ENCODE measurements around the gene FAM131B. TPM values are rescaled to one million over a fixed set of nuclear protein-coding genes. Genes with fewer than 3 reads are reported as not detected.

Gene FAM131B
- total and polyA plus RNA-seq, 9 donors = 0.29 to 0.99 (median 0.79) TPM

DNA sequence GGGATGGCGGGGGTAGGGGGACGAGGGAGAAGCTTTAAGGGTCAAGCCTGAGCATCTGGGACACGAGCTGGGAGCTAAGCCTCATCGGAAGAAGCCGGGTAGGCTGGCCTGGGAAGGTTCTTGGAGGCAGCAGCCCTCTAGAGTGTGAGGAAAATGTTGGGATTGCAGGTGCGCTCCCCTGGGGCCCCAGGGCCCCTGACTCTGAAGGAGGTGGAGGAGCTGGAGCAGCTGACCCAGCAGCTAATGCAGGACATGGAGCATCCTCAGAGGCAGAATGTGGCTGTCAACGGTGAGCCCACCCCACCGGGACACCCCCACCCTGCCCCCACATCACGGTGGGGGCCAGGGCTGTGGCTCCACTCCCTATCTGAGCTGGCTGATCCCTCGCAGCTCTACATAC lies 25.5 kb upstream of the FAM131B start:
- WGBS, 3 donors = 73 to 76% (median 76%) methylated on average over 10 of the region's 10 CpGs
- Histone ChIP-seq H3K4me3 (no peak overlapping the region), H3K27ac (no peak overlapping the region), H3K36me3 (no peaks in the 10 kb centered on the region), H3K27me3 (no peaks in the 10 kb centered on the region), H3K9me3 (no peaks in the 10 kb centered on the region), H3K4me1 (ENCODE audit: insufficient read depth) (peaks cover 40% of the 10 kb centered on the region)
- no peak for DNase-seq
- TF ChIP-seq, protein P1, sequence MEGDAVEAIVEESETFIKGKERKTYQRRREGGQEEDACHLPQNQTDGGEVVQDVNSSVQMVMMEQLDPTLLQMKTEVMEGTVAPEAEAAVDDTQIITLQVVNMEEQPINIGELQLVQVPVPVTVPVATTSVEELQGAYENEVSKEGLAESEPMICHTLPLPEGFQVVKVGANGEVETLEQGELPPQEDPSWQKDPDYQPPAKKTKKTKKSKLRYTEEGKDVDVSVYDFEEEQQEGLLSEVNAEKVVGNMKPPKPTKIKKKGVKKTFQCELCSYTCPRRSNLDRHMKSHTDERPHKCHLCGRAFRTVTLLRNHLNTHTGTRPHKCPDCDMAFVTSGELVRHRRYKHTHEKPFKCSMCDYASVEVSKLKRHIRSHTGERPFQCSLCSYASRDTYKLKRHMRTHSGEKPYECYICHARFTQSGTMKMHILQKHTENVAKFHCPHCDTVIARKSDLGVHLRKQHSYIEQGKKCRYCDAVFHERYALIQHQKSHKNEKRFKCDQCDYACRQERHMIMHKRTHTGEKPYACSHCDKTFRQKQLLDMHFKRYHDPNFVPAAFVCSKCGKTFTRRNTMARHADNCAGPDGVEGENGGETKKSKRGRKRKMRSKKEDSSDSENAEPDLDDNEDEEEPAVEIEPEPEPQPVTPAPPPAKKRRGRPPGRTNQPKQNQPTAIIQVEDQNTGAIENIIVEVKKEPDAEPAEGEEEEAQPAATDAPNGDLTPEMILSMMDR (IDR thresholded peaks at IDR 0.05) = no peak
- TF ChIP-seq EP300 (IDR thresholded peaks at IDR 0.05) = no peak
- TF ChIP-seq POLR2A (IDR thresholded peaks at IDR 0.05) = no peak
- intact Hi-C loops (cut with DNase I) = no loop called here

DNA sequence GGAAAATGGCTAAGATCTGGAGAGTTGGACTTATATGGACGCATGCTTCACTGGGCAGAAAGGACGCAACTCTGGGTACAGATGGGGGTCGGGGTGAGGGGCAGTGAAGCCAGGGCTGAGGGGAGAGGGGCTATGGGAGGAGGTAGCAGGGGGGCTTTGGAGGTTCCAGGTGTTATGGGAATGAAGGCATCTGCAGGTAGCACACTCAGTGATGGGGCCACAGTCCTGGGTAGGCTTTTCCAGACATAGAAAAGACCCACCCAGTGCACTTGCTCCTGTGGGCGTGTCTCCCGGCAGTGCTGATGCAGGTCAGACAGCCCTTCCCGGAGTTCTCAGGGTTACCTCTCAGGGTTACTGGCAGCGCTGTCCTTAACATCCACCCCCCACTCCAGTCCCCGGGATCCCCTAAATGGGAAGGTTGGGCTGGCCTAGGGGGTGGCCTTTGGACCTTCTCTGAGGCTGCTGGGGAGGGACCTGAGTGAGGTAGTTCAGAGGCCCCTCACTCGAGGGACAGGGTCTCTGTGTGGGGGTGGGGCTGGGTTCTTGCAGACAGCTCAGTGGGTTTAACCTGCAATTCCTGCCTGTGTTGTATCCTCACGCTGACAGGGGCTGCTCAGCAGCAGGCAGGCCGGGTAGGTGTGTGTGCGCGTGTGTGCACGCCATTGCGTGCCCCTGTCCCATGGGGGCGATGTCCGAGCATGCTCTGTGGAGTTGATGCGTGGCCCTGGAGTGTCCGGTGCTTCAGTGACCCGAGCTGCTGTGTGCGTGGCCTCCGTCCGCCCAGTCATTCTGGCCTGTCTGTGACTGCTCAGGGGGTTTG lies 24.9 kb upstream of the FAM131B start:
- intact Hi-C loops (cut with DNase I) = no loop called here

GRCh38 chr7:143385891-143386781 lies 23.6 kb upstream of the FAM131B start:
- peak overlapping the region in 1 of 2 donors; percentile 21 for H3K27ac ChIP-seq
- intact Hi-C loops (cut with DNase I) = no loop called here
- no peaks in the 10 kb centered on the region for H3K27me3 ChIP-seq
- H3K9me3 ChIP-seq = no peaks in the 10 kb centered on the region
- peak in 2 of 5 donors; percentile 45 to 66 for DNase-seq
- H3K4me3 ChIP-seq = no peak overlapping the region
- H3K36me3 ChIP-seq = no peaks in the 10 kb centered on the region
- peaks cover 29% of the 10 kb centered on the region for H3K4me1 ChIP-seq (ENCODE audit: insufficient read depth)
- no peak for TF ChIP-seq EP300 (IDR thresholded peaks at IDR 0.05)
- TF ChIP-seq POLR2A (IDR thresholded peaks at IDR 0.05) = no peak
- TF ChIP-seq, protein P1 (IDR thresholded peaks at IDR 0.05) = no peak
- 25 to 38% (median 30%) methylated on average over 19 of the region's 19 CpGs for WGBS, 3 donors

More for the DNA sequence above, 24.9 kb upstream of the FAM131B start:
- no peak overlapping the region for H3K27ac ChIP-seq
- DNase-seq = no peak
- H3K27me3 ChIP-seq = no peaks in the 10 kb centered on the region
- H3K4me1 ChIP-seq (ENCODE audit: insufficient read depth) = peaks cover 37% of the 10 kb centered on the region
- TF ChIP-seq POLR2A (IDR thresholded peaks at IDR 0.05) = no peak
- TF ChIP-seq, protein P1 (IDR thresholded peaks at IDR 0.05) = no peak
- no peak for TF ChIP-seq EP300 (IDR thresholded peaks at IDR 0.05)
- H3K4me3 ChIP-seq = no peak overlapping the region
- no peaks in the 10 kb centered on the region for H3K36me3 ChIP-seq
- H3K9me3 ChIP-seq = no peaks in the 10 kb centered on the region
- WGBS, 3 donors = 83 to 86% (median 84%) methylated on average over 15 to 23 of the region's 23 CpGs

Measured in ovary (tissue), 9 donors.